PC-9 (cell line): Measurements from ENCODE around the gene FOXN3. TPM values are rescaled to one million over a fixed set of nuclear protein-coding genes. Genes with fewer than 3 reads are reported as not detected.

Source experiments
- BruUV-seq: library from RNA; stranded (reverse); fragments of 400-500 nt; replicated peaks from 2 replicates; lab custom pipeline; 2021; lab: Mats Ljungman, UMichigan
- CTCF ChIA-PET: fragments of 300-600 bp; sonication (Branson Sonifier 250); formaldehyde crosslinking; loops from one replicate; lab custom pipeline; 2022; ENCODE audit warnings: antibody characterized with exemption; lab: Charles Lee
- POLR2A ChIA-PET: fragments of 300-600 bp; sonication (Branson Sonifier 250); formaldehyde crosslinking; loops from one replicate; lab custom pipeline; 2022; ENCODE audit warnings: antibody characterized with exemption; ENCODE audit not compliant: unreplicated experiment; lab: Charles Lee
- DNase-seq, 2 experiments: peaks; one replicate each; pipeline versions ENCODE4 v3.0.0 to v3.0.0-alpha.2; 2015 to 2022; ENCODE audit warnings: mixed read lengths in 1 of 2
- H2AFZ ChIP-seq: fragments of 200-600 bp; sonication (generic); 2 replicates; pipeline ENCODE4 v1.8.1; 2017; ENCODE audit warnings: antibody characterized with exemption
- H3F3A ChIP-seq: fragments of 200-600 bp; sonication (generic); 2 replicates; pipeline ENCODE4 v1.8.1; 2017; ENCODE audit warnings: antibody characterized with exemption, mild to moderate bottlenecking, low read depth; ENCODE audit not compliant: insufficient read depth
- H3K27ac ChIP-seq: fragments of 200-600 bp; sonication (generic); 2 replicates; pipeline ENCODE4 v1.6.1; 2016; ENCODE audit warnings: mixed run types
- H3K27me3 ChIP-seq: fragments of 200-600 bp; sonication (generic); 2 replicates; pipeline ENCODE4 v1.6.1; 2016; ENCODE audit warnings: low read depth, mixed run types; ENCODE audit not compliant: insufficient read depth
- H3K36me3 ChIP-seq: fragments of 200-600 bp; sonication (generic); 2 replicates; pipeline ENCODE4 v1.6.1; 2016; ENCODE audit warnings: low read depth, mixed run types
- H3K4me1 ChIP-seq: fragments of 200-600 bp; sonication (generic); replicated peaks from 2 replicates; pipeline ENCODE4 v1.6.1; 2016; ENCODE audit warnings: mixed run types; ENCODE audit not compliant: insufficient read depth
- H3K4me2 ChIP-seq: fragments of 200-600 bp; sonication (generic); 2 replicates; pipeline ENCODE4 v1.6.1; 2017; ENCODE audit warnings: mixed run types
- H3K4me3 ChIP-seq: fragments of 200-600 bp; sonication (generic); 2 replicates; pipeline ENCODE4 v1.6.1; 2016; ENCODE audit warnings: mixed run types
- H3K79me2 ChIP-seq: fragments of 200-600 bp; sonication (generic); 2 replicates; pipeline ENCODE4 v1.6.1; 2017; ENCODE audit warnings: low read depth, mixed run types
- H3K9me2 ChIP-seq: fragments of 200-600 bp; sonication (generic); 2 replicates; pipeline ENCODE4 v1.8.1; 2017; ENCODE audit warnings: mild to moderate bottlenecking; ENCODE audit not compliant: insufficient read depth
- H3K9me3 ChIP-seq: fragments of 200-600 bp; sonication (generic); 2 replicates; pipeline ENCODE4 v1.8.1; 2016; ENCODE audit warnings: low read depth; ENCODE audit not compliant: insufficient read depth
- H4K20me1 ChIP-seq: fragments of 200-600 bp; sonication (generic); 2 replicates; pipeline ENCODE4 v1.8.1; 2017; ENCODE audit not compliant: insufficient read depth
- CTCF ChIP-seq: fragments of 200-600 bp; sonication (generic); conservative IDR thresholded peaks from 2 replicates; pipeline ENCODE4 v1.6.1; 2017; ENCODE audit warnings: mixed run types, antibody characterized with exemption, mild to moderate bottlenecking, moderate library complexity
- EZH2 ChIP-seq: fragments of 200-600 bp; sonication (generic); IDR thresholded peaks from 2 replicates; pipeline ENCODE4 v1.8.0; 2017; ENCODE audit warnings: antibody characterized with exemption, low read depth
- intact Hi-C: fragments of 100-400 bp; cut with micrococcal nuclease; formaldehyde crosslinking; loops from one replicate; pipeline ENCODE4 v1.10.0; 2022; ENCODE audit not compliant: unreplicated experiment
- total RNA-seq: library from RNA; stranded (reverse); gene quantifications from 2 replicates; pipeline ENCODE4 v1.2.3, GENCODE V29; 2021

The FOXN3 gene
- total RNA-seq, 1 experiment from 2014 or later: 4.2 TPM

- no TSS peak for BruUV-seq
Observed at GRCh38 chr14:89331398-89331797, 85.6 kb downstream of the FOXN3 start.

GRCh38 chr14:89330236-89331002 is 86.6 kb downstream of the FOXN3 start:
- Histone ChIP-seq H3F3A (no peaks in the 10 kb centered on the region), H3K36me3 (no peaks in the 10 kb centered on the region), H2AFZ (no peak overlapping the region), H3K4me3 (no peak overlapping the region), H4K20me1 (no peaks in the 10 kb centered on the region), H3K27ac (no peak overlapping the region), H3K79me2 (no peaks in the 10 kb centered on the region), H3K4me2 (no peak overlapping the region), H3K9me3 (no peaks in the 10 kb centered on the region), H3K4me1 (no peaks in the 10 kb centered on the region), H3K27me3 (peaks cover 16% of the 10 kb centered on the region; the same call in 1 of the 2 replicates), H3K9me2 (no peaks in the 10 kb centered on the region)
- no peak for DNase-seq
- TF ChIP-seq EZH2: no peak
- no peak for TF ChIP-seq CTCF
- ChIA-PET POLR2A (no interaction called here), CTCF (no interaction called here)
- no TSS peak for BruUV-seq
- intact Hi-C loops: no loop called here

More at GRCh38 chr14:89331398-89331797, 85.6 kb downstream of the FOXN3 start:
- ChIA-PET CTCF (no interaction called here), POLR2A (no interaction called here)
- intact Hi-C loops: no loop called here
- Histone ChIP-seq H3K4me1 (no peaks in the 10 kb centered on the region), H3K79me2 (no peaks in the 10 kb centered on the region), H3K36me3 (no peaks in the 10 kb centered on the region), H3K9me3 (no peaks in the 10 kb centered on the region), H3K27me3 (peaks cover 16% of the 10 kb centered on the region; the same call in 1 of the 2 replicates), H3K4me3 (no peak overlapping the region), H3F3A (no peaks in the 10 kb centered on the region), H2AFZ (no peak overlapping the region), H3K4me2 (no peak overlapping the region), H3K27ac (no peak overlapping the region), H4K20me1 (no peaks in the 10 kb centered on the region), H3K9me2 (no peaks in the 10 kb centered on the region)
- no peak for DNase-seq
- TF ChIP-seq EZH2: no peak
- TF ChIP-seq CTCF: no peak

GRCh38 chr14:89327771-89328212 is 89.2 kb downstream of the FOXN3 start:
- Histone ChIP-seq H2AFZ (no peak overlapping the region), H3K79me2 (no peaks in the 10 kb centered on the region), H3K27ac (no peak overlapping the region), H3K4me2 (no peak overlapping the region), H3K27me3 (peaks cover 15% of the 10 kb centered on the region; the same call in 1 of the 2 replicates), H3K4me1 (no peaks in the 10 kb centered on the region), H4K20me1 (no peaks in the 10 kb centered on the region), H3K4me3 (no peak overlapping the region), H3K36me3 (no peaks in the 10 kb centered on the region), H3K9me3 (no peaks in the 10 kb centered on the region), H3K9me2 (no peaks in the 10 kb centered on the region), H3F3A (no peaks in the 10 kb centered on the region)
- no TSS peak for BruUV-seq
- no peak for DNase-seq
- POLR2A ChIA-PET: no interaction called here
- CTCF ChIA-PET: no interaction called here
- no peak for TF ChIP-seq CTCF
- no peak for TF ChIP-seq EZH2
- intact Hi-C loops: no loop called here
